ENCODE data around the gene STAT2. TPM values are rescaled to one million over a fixed set of nuclear protein-coding genes. Genes with fewer than 3 reads are reported as not detected.

Gene STAT2
- total and polyA plus RNA-seq, 9 of the 15 experiments (the other 6 are each of a cell fraction or from before 2014, with no cell fraction given) = 15.5 to 46.9 (median 40.1) TPM

DNA sequence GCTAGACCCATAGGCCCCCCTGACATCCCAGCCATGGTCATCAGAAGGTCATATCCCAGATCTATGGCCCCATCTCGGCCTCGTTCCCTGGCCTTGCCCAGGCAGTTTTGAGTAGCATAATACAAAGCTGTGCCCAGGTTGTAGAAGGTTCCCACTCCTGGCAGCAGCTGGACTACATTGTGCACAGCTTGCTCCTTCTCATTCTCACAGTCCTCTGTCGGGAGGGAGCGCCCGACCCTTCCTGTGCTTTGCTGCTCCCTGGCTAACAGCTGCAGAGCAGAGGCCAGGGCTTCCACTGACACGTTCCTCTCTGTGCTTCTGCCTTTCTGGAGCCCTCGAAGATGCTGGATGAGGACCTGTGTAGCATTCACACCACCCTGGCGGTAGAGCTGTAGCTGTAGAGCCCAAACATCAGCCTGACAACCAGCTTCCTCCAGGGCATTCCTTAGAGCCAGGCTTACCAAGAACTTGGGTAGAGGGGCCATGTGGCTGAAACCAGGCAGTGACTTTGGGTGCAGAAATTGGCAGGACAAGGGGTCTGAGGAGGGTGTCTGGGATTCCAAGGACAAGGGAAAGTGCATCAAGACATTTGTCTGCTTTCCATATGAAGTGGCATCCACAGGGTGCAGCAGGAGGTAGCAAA, 1.7 kb upstream of the STAT2 start:
- in situ Hi-C loops (cut with MboI) = no loop called here
- no peak for FAIRE-seq
- intact Hi-C loops (cut with micrococcal nuclease) = loop anchor here (5.0 to 10.0 kb wide), 2 partner anchors 106 to 273 kb away; partner anchors contain the start of genes BAZ2A and SPRYD4
- no peak for TF ChIP-seq ETV6 (IDR thresholded peaks at IDR 0.05; ENCODE audit: borderline replicate concordance in 1 of 2, low read depth in 2 of 2, low read length in 1 of 2)
- 0 out of 2 replicates have a peak, but pooled peaks have one; percentile 53 for TF ChIP-seq ETV6 (CRISPR knock-in tag; IDR thresholded peaks at IDR 0.05; ENCODE audit: borderline replicate concordance)
- TF ChIP-seq, protein P1, sequence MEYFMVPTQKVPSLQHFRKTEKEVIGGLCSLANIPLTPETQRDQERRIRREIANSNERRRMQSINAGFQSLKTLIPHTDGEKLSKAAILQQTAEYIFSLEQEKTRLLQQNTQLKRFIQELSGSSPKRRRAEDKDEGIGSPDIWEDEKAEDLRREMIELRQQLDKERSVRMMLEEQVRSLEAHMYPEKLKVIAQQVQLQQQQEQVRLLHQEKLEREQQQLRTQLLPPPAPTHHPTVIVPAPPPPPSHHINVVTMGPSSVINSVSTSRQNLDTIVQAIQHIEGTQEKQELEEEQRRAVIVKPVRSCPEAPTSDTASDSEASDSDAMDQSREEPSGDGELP (CRISPR knock-in tag; IDR thresholded peaks at IDR 0.05; ENCODE audit: borderline replicate concordance) = peak; percentile 22; the same call in 1 of the 2 replicates
- no peak for TF ChIP-seq ZNF354B (CRISPR knock-in tag; IDR thresholded peaks at IDR 0.05)
- no peak for TF ChIP-seq CCAR2 (IDR thresholded peaks at IDR 0.05; ENCODE audit: low read depth, low read length)
- BruUV-seq (replicated peaks) = no TSS peak
- DNase-seq (ENCODE audit: extremely low read depth in 1 of 4, low spot score in 3 of 4) = no peak
- H3K4me1 ChIP-seq (replicated peaks in 1 of 2; ENCODE audit: control insufficient read depth in 2 of 2, insufficient read depth in 2 of 2, low read length in 2 of 2) = peaks cover 13 to 15% of the 10 kb centered on the region in 2 experiments
- peak overlapping the region; percentile 73; the same call in 2 of the 3 replicates for H3K27ac ChIP-seq (ENCODE audit: extremely low read depth, low read depth, low read length)
- peak overlapping the region; percentile 74; the same call in 1 of the 2 replicates for H2AFZ ChIP-seq (ENCODE audit: low read depth, low read length)
- peak overlapping the region; percentile 62 to 79 for H3K9ac ChIP-seq (ENCODE audit: insufficient read depth in 1 of 2, low read depth in 2 of 2, low read length in 2 of 2)
- no peaks in the 10 kb centered on the region for H3K27me3 ChIP-seq (ENCODE audit: control insufficient read depth in 2 of 2, insufficient read depth in 2 of 2, low read length in 2 of 2)
- WGBS (ENCODE audit: insufficient coverage, low coverage, missing lambda C conversion rate) = 52% methylated on average over 6 of the region's 8 CpGs
- CTCF ChIA-PET (ENCODE audit: low intra/inter-chr PET ratio) = no interaction called here
- H4K20me1 ChIP-seq (replicated peaks; ENCODE audit: control insufficient read depth, insufficient read depth, low read length) = no peaks in the 10 kb centered on the region
- peaks cover 27% of the 10 kb centered on the region for H3K79me2 ChIP-seq (ENCODE audit: control insufficient read depth, insufficient read depth, low read length)
- no peak overlapping the region for H3K4me3 ChIP-seq
- no peaks in the 10 kb centered on the region for H3K9me3 ChIP-seq (replicated peaks; ENCODE audit: control insufficient read depth, insufficient read depth, low read depth, low read length)
- POLR2A ChIA-PET = interaction anchor here (0.9 to 19.4 kb wide), 6 partner anchors 19 to 94 kb away, joined by 3 to 274 read pairs (median 4); partner anchors contain the start of genes IL23A and PAN2
- H3K36me3 ChIP-seq (ENCODE audit: control insufficient read depth, insufficient read depth, low read length) = no peaks in the 10 kb centered on the region
- ATAC-seq = no peak
- no peaks in the 10 kb centered on the region for H3K9me1 ChIP-seq (ENCODE audit: control insufficient read depth, insufficient read depth, low read length)
- peak overlapping the region; percentile 88 for H3K4me2 ChIP-seq (ENCODE audit: insufficient read depth, low read length)

Measured in K562 (cell line).